HepG2 (cell line): ENCODE results near the gene DUSP9. TPM values are rescaled to one million over a fixed set of nuclear protein-coding genes. Genes with fewer than 3 reads are reported as not detected.

Experiments
- HMG20B ChIP-seq: conservative IDR thresholded peaks from 2 replicates; pipeline ENCODE4 v1.6.1; 2016; ENCODE audit warnings: missing genetic modification reagents, missing compliant biosample characterization
- KDM5B ChIP-seq: sonication (generic); formaldehyde crosslinking; IDR thresholded peaks from 2 replicates; pipeline ENCODE4 v1.4.0; 2020; ENCODE audit warnings: missing genetic modification reagents, mild to moderate bottlenecking, borderline replicate concordance
- RAD51 ChIP-seq: fragments of 450-650 bp; IDR thresholded peaks from 2 replicates; pipeline ENCODE4 v1.6.1; 2016; ENCODE audit warnings: borderline replicate concordance
- SALL2 ChIP-seq: sonication (generic); formaldehyde crosslinking; IDR thresholded peaks from 2 replicates; pipeline ENCODE4 v1.8.1; 2023; ENCODE audit warnings: mild to moderate bottlenecking, missing genetic modification reagents, inconsistent platforms
- TCF7L2 ChIP-seq: IDR thresholded peaks from 2 replicates; pipeline ENCODE4 v1.6.1; 2011; ENCODE audit warnings: mild to moderate bottlenecking, low read depth, low read length, moderate library complexity
- ZFAT ChIP-seq: sonication (generic); formaldehyde crosslinking; conservative IDR thresholded peaks from 2 replicates; pipeline ENCODE4 v1.8.1; 2023; ENCODE audit warnings: missing genetic modification reagents, inconsistent platforms
- ZFP36L1 ChIP-seq: sonication (generic); formaldehyde crosslinking; IDR thresholded peaks from 2 replicates; pipeline ENCODE4 v1.8.0; 2022; ENCODE audit warnings: mild to moderate bottlenecking, missing genetic modification reagents, moderate library complexity
- ZNF432 ChIP-seq: sonication (generic); formaldehyde crosslinking; IDR thresholded peaks from 2 replicates; pipeline ENCODE4 v1.5.0; 2020; ENCODE audit warnings: missing genetic modification reagents, mild to moderate bottlenecking, borderline replicate concordance
- ZNF777 ChIP-seq: sonication (generic); formaldehyde crosslinking; IDR thresholded peaks from 2 replicates; pipeline ENCODE4 v1.4.0; 2020; ENCODE audit warnings: missing genetic modification reagents
- ZNF878 ChIP-seq: sonication (generic); formaldehyde crosslinking; IDR thresholded peaks from 2 replicates; pipeline ENCODE4 v1.8.1; 2023; ENCODE audit warnings: mild to moderate bottlenecking, missing genetic modification reagents, moderate library complexity
- polyA plus RNA-seq, 8 experiments: library from polyadenylated mRNA; depleted of rRNA in 3 of 8; stranded (reverse) in 7 of 8; unstranded in 1 of 8; fragments of >200 nt; fragmentation: Illumina TruSeq in 4 of 8; extraction: Trizol in 4 of 8; gene quantifications; 2 replicates each; pipeline versions ENCODE4 v1.2.1 to v1.2.3, GENCODE V29; 2011 to 2016; ENCODE audit warnings: low read depth in 4 of 8, missing spikeins in 1 of 8, mixed read lengths in 1 of 8; ENCODE audit not compliant: insufficient read depth in 1 of 8
- total RNA-seq, 5 experiments: library from RNA; depleted of rRNA; stranded (reverse); fragments of >200 nt; fragmentation: Illumina TruSeq; extraction: Trizol; gene quantifications; 2 replicates each; pipeline ENCODE4 v1.2.3, GENCODE V29; 2016; ENCODE audit warnings: low read depth in 1 of 5
- TF ChIP-seq, protein P1 (sequence below): sonication (generic); formaldehyde crosslinking; IDR thresholded peaks from 2 replicates; pipeline ENCODE4 v1.5.1; 2020; ENCODE audit warnings: mild to moderate bottlenecking, moderate library complexity, missing genetic modification reagents
- TF ChIP-seq, protein P2 (sequence below): sonication (generic); formaldehyde crosslinking; IDR thresholded peaks from 2 replicates; pipeline ENCODE4 v1.8.1; 2023; ENCODE audit warnings: missing genetic modification reagents, inconsistent platforms, borderline replicate concordance
- TF ChIP-seq, protein P3 (sequence below), 2 experiments: sonication (generic) in 1 of 2; formaldehyde crosslinking in 1 of 2; IDR thresholded peaks; 2 replicates each; pipeline versions ENCODE4 v1.4.0 to v1.6.1; 2016 to 2020; ENCODE audit warnings: borderline replicate concordance in 1 of 2, low read depth in 1 of 2, mild to moderate bottlenecking in 1 of 2, missing genetic modification reagents in 1 of 2
- TF ChIP-seq, protein P4 (sequence below): sonication (generic); formaldehyde crosslinking; IDR thresholded peaks from 2 replicates; pipeline ENCODE4 v1.8.0; 2022; ENCODE audit warnings: missing genetic modification reagents, mild to moderate bottlenecking, inconsistent platforms, borderline replicate concordance
- TF ChIP-seq, protein P5 (sequence below): sonication (generic); formaldehyde crosslinking; IDR thresholded peaks from 2 replicates; pipeline ENCODE4 v1.4.0; 2020; ENCODE audit warnings: mild to moderate bottlenecking, missing genetic modification reagents

Gene DUSP9
- total and polyA plus RNA-seq, 2 of the 13 experiments (the other 11 are each of a cell fraction or from before 2014, with no cell fraction given), result 235 to 435 TPM

DNA sequence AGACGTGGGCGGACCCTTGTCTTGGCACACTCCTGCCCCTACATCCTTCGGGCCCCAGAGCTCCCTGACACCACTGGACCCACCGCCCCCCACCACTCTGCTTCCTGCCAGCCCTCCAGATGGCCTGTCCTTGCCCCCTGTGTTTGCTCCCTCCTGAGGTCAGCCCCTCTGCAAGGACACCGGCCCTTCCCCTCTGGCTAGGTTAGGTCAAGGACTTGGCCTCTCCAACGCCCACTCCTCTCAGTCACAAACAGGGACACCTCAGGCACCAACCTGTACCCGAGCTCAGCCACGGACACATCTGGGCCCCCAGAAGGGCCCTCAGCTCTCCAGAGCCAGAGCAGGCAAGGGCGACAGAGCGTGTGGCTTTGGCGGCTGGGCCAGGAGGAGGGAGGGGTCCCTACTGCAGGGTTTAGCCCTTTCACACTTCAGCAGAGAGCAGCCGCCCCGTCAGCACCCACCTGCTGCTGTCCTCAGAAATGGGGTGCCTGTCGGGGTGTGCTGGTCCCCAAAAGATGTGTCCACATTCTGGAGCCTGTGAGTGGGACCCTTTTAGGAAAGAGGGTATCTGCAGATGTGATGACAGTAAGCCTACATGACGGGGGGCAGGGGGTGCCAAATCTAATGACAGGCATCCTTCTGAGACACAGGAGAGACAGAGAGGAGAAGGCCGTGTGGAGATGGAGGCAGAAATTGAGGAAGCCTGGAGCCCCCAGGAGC is 23.5 kb upstream of the DUSP9 start (continued):
- TF ChIP-seq, protein P1, sequence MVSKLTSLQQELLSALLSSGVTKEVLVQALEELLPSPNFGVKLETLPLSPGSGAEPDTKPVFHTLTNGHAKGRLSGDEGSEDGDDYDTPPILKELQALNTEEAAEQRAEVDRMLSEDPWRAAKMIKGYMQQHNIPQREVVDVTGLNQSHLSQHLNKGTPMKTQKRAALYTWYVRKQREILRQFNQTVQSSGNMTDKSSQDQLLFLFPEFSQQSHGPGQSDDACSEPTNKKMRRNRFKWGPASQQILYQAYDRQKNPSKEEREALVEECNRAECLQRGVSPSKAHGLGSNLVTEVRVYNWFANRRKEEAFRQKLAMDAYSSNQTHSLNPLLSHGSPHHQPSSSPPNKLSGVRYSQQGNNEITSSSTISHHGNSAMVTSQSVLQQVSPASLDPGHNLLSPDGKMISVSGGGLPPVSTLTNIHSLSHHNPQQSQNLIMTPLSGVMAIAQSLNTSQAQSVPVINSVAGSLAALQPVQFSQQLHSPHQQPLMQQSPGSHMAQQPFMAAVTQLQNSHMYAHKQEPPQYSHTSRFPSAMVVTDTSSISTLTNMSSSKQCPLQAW (CRISPR knock-in tag), result peak; percentile 74; the same call in 1 of the 2 replicates
- TF ChIP-seq KDM5B (CRISPR knock-in tag), result no peak; the same call in 1 of the 2 replicates
- TF ChIP-seq, protein P2, sequence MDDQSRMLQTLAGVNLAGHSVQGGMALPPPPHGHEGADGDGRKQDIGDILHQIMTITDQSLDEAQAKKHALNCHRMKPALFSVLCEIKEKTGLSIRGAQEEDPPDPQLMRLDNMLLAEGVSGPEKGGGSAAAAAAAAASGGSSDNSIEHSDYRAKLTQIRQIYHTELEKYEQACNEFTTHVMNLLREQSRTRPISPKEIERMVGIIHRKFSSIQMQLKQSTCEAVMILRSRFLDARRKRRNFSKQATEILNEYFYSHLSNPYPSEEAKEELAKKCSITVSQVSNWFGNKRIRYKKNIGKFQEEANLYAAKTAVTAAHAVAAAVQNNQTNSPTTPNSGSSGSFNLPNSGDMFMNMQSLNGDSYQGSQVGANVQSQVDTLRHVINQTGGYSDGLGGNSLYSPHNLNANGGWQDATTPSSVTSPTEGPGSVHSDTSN (CRISPR knock-in tag), result no peak
- TF ChIP-seq, protein P3, sequence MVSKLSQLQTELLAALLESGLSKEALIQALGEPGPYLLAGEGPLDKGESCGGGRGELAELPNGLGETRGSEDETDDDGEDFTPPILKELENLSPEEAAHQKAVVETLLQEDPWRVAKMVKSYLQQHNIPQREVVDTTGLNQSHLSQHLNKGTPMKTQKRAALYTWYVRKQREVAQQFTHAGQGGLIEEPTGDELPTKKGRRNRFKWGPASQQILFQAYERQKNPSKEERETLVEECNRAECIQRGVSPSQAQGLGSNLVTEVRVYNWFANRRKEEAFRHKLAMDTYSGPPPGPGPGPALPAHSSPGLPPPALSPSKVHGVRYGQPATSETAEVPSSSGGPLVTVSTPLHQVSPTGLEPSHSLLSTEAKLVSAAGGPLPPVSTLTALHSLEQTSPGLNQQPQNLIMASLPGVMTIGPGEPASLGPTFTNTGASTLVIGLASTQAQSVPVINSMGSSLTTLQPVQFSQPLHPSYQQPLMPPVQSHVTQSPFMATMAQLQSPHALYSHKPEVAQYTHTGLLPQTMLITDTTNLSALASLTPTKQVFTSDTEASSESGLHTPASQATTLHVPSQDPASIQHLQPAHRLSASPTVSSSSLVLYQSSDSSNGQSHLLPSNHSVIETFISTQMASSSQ (IDR thresholded peaks at IDR 0.05; ENCODE audit: low read depth), result peak; percentile 72
- TF ChIP-seq, protein P3 (CRISPR knock-in tag; IDR thresholded peaks at IDR 0.05; ENCODE audit: borderline replicate concordance), result peak; percentile 95
- 0 out of 2 replicates have a peak, but pooled peaks have one; percentile 67 for TF ChIP-seq ZNF878 (CRISPR knock-in tag)
- TF ChIP-seq, protein P4, sequence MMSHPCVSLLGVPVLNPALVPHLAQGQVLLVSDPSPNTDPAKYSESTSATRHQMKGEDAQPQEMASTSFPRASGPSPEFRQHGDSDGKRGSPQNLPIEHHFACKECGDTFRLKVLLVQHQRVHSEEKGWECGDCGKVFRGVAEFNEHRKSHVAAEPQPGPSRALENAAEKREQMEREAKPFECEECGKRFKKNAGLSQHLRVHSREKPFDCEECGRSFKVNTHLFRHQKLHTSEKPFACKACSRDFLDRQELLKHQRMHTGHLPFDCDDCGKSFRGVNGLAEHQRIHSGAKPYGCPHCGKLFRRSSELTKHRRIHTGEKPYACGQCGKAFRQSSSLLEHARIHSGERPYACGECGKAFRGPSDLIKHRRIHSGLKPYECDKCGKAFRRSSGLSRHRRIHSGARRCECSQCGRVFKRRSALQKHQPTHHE (CRISPR knock-in tag), result 0 out of 2 replicates have a peak, but pooled peaks have one; percentile 48
- TF ChIP-seq SALL2 (CRISPR knock-in tag), result no peak
- TF ChIP-seq RAD51, result no peak
- no peak for TF ChIP-seq ZFAT
- TF ChIP-seq ZNF777 (CRISPR knock-in tag), result no peak; the same call in 1 of the 2 replicates
- no peak for TF ChIP-seq ZFP36L1 (CRISPR knock-in tag)
- TF ChIP-seq TCF7L2, result no peak
- TF ChIP-seq, protein P5, sequence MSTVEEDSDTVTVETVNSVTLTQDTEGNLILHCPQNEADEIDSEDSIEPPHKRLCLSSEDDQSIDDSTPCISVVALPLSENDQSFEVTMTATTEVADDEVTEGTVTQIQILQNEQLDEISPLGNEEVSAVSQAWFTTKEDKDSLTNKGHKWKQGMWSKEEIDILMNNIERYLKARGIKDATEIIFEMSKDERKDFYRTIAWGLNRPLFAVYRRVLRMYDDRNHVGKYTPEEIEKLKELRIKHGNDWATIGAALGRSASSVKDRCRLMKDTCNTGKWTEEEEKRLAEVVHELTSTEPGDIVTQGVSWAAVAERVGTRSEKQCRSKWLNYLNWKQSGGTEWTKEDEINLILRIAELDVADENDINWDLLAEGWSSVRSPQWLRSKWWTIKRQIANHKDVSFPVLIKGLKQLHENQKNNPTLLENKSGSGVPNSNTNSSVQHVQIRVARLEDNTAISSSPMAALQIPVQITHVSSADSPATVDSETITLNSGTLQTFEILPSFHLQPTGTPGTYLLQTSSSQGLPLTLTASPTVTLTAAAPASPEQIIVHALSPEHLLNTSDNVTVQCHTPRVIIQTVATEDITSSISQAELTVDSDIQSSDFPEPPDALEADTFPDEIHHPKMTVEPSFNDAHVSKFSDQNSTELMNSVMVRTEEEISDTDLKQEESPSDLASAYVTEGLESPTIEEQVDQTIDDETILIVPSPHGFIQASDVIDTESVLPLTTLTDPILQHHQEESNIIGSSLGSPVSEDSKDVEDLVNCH (CRISPR knock-in tag), result no peak
- TF ChIP-seq ZNF432 (CRISPR knock-in tag), result no peak
- TF ChIP-seq HMG20B (CRISPR knock-in tag), result no peak
